ENCODE results near the gene ST6GALNAC2. TPM values are rescaled to one million over a fixed set of nuclear protein-coding genes. Genes with fewer than 3 reads are reported as not detected.
A peak's percentile ranks its signal among the peaks of the same experiment; 100 is the strongest.
"Not testable (repeated sequence)": the region's sequence is repeated elsewhere in the genome, so short reads cannot be mapped to it uniquely, and the experiment has no call there.

Gene ST6GALNAC2
- under 1 TPM in 1 of 3 donors, not detected in 2; 0.24 TPM for polyA plus RNA-seq

DNA sequence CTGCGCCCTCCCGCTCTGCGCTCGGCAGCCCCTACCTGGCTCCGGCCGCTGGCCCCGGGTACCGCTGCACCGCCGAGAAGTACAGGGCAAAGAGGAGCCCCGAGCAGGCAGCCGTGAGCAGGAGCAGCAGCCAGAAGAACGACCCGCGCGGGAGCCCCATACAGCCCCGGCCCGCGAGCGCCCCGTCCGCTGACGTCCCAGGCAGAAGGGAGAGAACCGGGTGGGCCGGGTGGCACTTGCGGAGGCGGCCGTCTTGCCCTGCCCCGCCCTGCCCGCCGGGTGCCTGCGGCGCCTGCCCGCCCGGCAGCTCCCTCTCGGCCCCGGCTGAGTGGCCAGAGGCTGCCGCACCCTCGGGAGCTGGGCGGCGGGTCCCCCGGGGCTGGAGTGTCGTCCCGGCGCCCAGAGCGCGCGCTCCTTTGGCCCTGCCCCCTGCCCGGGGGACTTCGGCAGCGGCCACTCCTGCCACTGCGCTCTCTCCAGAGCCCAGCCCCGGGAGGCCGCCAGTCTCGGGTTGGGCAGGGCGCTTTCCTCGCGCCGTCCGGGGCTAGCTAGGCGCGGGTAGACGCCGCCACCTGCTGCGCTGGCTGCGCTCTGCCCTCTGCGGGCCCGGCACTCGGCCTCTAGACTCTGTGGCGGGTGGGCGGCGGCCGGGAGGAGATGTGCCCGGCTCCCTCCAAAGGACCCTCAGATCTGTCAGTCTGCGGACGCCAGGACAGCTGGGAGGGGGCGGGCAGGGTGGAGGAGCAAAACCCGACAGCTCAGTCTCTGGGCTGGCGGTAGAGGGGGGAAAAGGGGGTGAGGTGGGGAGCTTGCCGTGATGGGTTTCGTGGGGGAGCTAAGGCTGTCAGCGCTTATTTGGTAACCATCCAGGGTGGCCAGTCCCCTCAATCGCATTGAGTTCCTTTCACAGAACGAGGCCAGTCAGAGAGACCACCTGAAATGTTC, at the start of gene ST6GALNAC2:
Gene ST6GALNAC2 (minus strand): TSS at position 212 of the 945 bp plus-strand sequence. CDS start 52 bp downstream, at position 160.
- peak; percentile 18 to 50 (median 32) for DNase-seq
- Mint-ChIP-seq H3K4me1 (peaks cover 6 to 8% of the 10 kb centered on the region in 2 donors), H3K4me3 (peak within 1 kb of the TSS; percentile 45 to 59 (median 49)), H3K27ac (no peak within 1 kb of the TSS), H3K36me3 (peaks cover 0 to 6% (median 0%) of the 10 kb centered on the region in 3 donors), H3K9me3 (no peaks in the 10 kb centered on the region), H3K27me3 (ENCODE audit: low read depth in 3 of 3) (peaks cover 8 to 30% (median 8%) of the 10 kb centered on the region in 3 donors)

DNA sequence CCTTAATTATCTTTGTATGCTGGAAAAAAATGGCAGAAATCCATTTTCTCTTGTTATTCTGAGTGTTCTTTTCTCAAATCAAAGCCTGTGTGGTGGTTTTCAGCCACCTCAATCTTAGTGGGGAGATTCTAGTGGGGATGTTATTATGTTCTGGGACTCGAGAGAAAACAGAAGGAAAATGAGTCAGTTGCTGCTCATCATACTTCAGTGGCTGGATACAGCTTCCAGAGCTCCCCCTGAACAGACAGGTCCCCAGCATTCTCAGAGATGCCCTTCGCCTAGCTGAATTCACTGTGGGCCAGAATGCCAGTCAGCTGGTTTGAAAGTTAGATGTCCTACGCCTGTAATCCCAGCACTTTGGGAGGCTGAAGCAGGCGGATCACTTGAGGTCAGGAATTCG, 49.4 kb upstream of the ST6GALNAC2 start:
- Mint-ChIP-seq H3K36me3 (no peaks in the 10 kb centered on the region), H3K4me1 (peaks cover 0 to 10% of the 10 kb centered on the region in 2 donors), H3K27ac (no peak overlapping the region), H3K9me3 (no peaks in the 10 kb centered on the region), H3K4me3 (no peak overlapping the region), H3K27me3 (ENCODE audit: low read depth in 3 of 3) (peaks cover 2 to 7% (median 5%) of the 10 kb centered on the region in 3 donors)
- no peak for DNase-seq

DNA sequence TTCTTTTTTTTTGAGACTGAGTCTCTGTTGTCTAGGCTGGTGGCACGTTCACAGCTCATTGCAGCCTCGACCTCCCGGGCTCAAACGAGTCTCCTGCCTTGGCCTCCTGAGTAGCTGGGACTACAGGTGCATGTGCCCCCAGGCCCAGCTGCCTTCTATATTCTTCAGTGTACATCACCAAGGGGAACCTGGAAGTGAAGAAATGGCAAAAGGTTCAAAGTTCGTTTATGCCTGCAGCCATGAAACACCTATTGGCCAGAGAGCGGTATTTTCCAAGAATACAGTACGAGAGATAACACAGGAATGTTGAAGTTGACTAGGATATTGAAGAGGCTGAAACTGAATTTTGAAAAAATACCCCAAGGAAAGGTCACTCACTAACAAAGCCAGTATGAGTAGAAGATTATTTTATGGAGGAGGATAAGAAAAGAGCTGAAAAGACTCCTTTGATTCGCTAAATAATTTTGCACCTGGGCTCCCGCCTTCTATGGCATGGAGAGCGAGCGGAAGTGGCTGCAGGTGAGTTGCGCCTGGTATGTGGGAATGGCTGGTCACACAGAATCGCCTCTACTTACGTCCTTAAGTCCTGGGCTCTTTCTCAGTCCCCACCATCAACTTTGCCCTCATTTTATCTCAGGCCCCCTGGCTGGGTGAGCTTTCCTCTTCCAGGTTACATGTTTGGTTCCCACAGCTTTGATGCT, 48.1 kb upstream of the ST6GALNAC2 start:
- Mint-ChIP-seq H3K27ac (no peak overlapping the region), H3K9me3 (no peaks in the 10 kb centered on the region), H3K4me3 (no peak overlapping the region), H3K4me1 (peaks cover 0 to 10% of the 10 kb centered on the region in 2 donors), H3K36me3 (no peaks in the 10 kb centered on the region), H3K27me3 (ENCODE audit: low read depth in 3 of 3) (peaks cover 2 to 7% (median 5%) of the 10 kb centered on the region in 3 donors)
- no peak for DNase-seq

DNA sequence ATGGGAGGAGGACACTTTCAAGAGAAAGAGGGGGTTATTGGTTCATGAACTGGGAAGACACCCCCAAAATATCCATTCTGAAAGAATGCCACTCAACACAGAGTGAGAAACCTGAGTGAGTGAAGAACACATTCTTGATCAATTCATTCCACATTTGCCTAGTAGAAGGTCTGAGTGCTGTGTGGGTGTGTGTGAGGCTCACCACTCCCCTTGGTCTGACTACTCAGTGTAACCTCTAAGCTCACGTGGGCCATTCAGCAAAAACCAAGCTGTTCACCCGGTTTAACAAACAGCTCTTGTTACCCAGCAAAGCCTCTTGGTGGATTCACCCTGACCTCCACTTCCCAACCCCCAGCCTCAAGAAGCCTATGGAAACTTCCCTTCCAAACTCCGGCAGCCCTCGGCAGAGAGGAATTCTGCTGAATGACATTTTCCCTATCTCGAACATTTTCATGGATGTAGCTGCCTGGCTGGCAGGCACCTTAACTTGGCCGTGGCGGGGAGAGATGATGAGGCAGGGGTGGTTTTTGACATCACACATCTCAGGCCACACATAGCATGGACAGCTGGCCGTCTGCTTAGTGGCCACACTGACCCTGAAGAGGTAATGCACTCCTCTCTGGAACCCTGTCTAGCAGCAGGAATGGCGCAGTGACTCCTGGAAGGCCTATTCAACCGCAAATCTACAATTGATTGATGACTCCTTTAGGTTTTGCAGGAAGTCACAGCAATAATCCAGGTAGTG, 46.3 kb upstream of the ST6GALNAC2 start:
- Mint-ChIP-seq H3K4me3 (peak overlapping the region in 1 of 5 donors; percentile 27), H3K4me1 (peaks cover 0 to 10% of the 10 kb centered on the region in 2 donors), H3K36me3 (no peaks in the 10 kb centered on the region), H3K27ac (peak overlapping the region in 3 of 6 donors; percentile 21 to 64 (median 45)), H3K9me3 (no peaks in the 10 kb centered on the region), H3K27me3 (ENCODE audit: low read depth in 3 of 3) (peaks cover 2 to 5% (median 4%) of the 10 kb centered on the region in 3 donors)
- DNase-seq: peak in 2 of 3 donors; percentile 30 to 49

DNA sequence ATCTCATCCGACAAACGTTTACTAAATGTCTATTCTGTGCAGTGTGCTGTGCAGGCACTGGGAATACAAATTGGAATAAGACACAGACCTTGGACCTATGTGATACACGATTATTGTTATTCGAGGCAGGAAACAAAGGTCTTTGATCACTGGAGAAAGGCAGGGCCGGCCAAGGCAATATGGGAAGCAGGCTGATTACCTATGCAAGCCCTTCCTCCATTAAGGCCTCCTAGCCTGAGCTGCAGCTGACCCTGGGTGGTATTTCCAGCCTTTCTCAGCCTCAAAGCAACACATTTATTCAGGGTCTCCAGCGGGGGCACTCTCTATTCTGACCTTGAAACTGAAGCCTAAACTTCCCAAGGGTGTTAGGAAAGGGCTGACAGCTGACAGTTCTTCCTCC, 44.5 kb upstream of the ST6GALNAC2 start:
- Mint-ChIP-seq H3K27me3 (ENCODE audit: low read depth in 3 of 3) (peaks cover 1 to 5% (median 2%) of the 10 kb centered on the region in 3 donors), H3K4me3 (no peak overlapping the region), H3K4me1 (peaks cover 0 to 10% of the 10 kb centered on the region in 2 donors), H3K9me3 (no peaks in the 10 kb centered on the region), H3K27ac (peak overlapping the region in 1 of 6 donors; percentile 74), H3K36me3 (no peaks in the 10 kb centered on the region)
- no peak for DNase-seq

DNA sequence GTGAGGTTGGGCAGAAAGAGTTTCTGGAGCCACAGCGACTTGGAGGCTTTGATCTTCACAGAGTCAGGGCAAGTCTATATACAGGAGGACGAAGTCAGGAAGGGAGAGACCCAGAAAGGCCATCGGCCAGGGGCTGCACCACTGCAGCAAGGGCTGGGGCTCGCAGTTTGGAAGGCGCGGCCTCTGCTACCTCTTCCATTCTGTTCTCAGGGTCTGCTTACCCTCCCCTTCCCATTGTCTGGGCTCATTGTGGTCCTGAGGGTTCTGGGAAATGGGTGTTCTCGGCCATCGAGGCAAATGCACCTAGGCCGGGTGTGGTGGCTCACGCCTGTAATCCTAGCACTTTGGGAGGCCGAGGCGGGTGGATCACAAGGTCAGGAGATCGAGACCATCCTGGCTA, 41.9 kb upstream of the ST6GALNAC2 start:
- Mint-ChIP-seq H3K9me3 (no peaks in the 10 kb centered on the region), H3K27ac (no peak overlapping the region), H3K4me1 (peaks cover 0 to 10% of the 10 kb centered on the region in 2 donors), H3K4me3 (no peak overlapping the region), H3K27me3 (ENCODE audit: low read depth in 3 of 3) (peaks cover 0 to 3% (median 3%) of the 10 kb centered on the region in 3 donors), H3K36me3 (no peaks in the 10 kb centered on the region)
- no peak for DNase-seq

DNA sequence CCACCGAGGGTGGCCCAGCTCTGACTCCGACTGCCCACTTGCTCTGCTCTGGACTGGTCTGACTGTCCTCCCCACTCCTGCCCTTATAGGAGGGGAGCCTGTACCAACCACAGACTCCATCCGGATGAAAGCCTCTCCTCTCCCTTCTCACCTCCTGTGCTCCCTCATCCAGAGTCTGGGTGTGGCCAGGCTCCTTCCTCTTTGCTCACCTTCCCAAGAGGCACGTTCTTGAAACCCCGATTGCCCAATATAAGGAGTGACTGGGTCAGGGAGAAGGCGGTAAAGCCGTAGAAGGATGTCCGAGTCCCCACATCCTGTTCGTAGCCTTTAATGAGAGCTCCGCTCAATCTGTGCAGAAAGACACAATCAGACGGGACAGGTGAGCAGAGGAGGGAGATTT, 40.8 kb upstream of the ST6GALNAC2 start:
- Mint-ChIP-seq H3K4me3 (no peak overlapping the region), H3K27ac (peak overlapping the region in 1 of 6 donors; percentile 6), H3K9me3 (no peaks in the 10 kb centered on the region), H3K36me3 (no peaks in the 10 kb centered on the region), H3K4me1 (peaks cover 0 to under 1% of the 10 kb centered on the region in 2 donors), H3K27me3 (ENCODE audit: low read depth in 3 of 3) (peaks cover 0 to 5% (median 3%) of the 10 kb centered on the region in 3 donors)
- DNase-seq: no peak

DNA sequence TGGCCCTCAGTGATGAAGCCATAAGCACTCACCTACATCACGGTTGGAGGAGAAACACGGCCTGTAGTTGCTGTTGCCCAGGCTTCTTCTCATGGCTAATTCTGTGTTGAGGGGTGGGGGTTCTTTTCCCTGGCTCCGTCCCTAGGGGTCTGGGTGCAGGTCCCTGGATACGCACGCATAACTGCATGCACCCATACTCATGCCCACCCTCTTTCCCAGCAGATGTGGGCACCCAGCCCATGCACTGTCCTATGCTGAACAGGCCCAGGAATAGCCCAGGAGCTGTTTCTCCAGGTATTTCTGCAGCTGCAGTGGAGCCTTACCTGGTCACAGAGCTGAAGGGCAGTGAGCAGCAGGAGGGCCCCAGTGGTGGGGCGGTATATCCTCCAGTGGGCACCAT, 39.8 kb upstream of the ST6GALNAC2 start:
- DNase-seq: no peak
- Mint-ChIP-seq H3K36me3 (no peaks in the 10 kb centered on the region), H3K4me3 (no peak overlapping the region), H3K4me1 (no peaks in the 10 kb centered on the region), H3K9me3 (no peaks in the 10 kb centered on the region), H3K27me3 (ENCODE audit: low read depth in 3 of 3) (peaks cover 0 to 5% (median 3%) of the 10 kb centered on the region in 3 donors), H3K27ac (no peak overlapping the region)

DNA sequence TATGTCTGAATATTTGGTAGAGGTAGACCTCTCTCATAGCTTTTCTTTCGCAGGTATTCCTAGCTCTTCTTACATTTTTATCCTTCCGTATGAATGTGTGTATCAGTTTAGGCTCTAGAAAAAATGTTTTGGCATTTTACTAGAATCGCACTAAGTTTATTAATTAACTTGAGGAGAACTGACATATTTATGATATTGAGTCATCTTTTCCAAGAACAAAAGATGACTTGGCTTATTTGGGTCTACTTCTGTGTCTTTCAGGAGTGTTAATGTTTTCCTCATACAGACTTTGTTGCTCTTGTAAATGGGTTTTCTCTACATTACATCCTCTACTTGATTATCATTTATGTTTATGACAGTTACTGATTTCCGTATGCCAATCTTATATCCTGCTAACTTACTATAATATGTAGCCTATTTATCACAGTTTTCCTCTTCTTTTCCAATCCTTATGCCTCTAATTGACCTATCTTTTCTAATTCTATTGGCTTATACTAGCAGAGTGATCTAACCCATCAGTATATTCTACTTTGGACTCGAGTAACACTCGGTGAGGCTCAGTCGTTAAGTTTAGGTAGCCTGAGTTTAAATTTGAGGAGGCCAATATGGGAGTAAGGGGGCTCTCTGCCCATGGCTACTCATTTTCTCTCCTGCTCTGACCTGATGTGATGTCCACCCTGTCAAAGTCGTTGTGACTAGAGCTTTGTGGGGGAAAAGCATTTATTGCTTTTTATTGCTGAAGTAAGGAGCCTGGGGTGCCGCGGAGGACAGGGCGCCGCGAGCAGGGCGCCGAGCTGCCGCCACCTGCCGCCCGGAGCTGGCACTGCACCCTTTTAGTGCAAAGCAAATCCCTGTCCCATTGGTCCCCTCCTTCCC, 37.8 kb upstream of the ST6GALNAC2 start:
- DNase-seq: peak; percentile 57 to 71 (median 65)
- no peaks in the 10 kb centered on the region for H3K9me3 Mint-ChIP-seq
- H3K4me1 Mint-ChIP-seq: no peaks in the 10 kb centered on the region
- H3K27me3 Mint-ChIP-seq (ENCODE audit: low read depth in 3 of 3): peaks cover 0 to 3% (median 1%) of the 10 kb centered on the region in 3 donors
- no peak overlapping the region for H3K27ac Mint-ChIP-seq
- H3K4me3 Mint-ChIP-seq: no peak overlapping the region
- no peaks in the 10 kb centered on the region for H3K36me3 Mint-ChIP-seq

DNA sequence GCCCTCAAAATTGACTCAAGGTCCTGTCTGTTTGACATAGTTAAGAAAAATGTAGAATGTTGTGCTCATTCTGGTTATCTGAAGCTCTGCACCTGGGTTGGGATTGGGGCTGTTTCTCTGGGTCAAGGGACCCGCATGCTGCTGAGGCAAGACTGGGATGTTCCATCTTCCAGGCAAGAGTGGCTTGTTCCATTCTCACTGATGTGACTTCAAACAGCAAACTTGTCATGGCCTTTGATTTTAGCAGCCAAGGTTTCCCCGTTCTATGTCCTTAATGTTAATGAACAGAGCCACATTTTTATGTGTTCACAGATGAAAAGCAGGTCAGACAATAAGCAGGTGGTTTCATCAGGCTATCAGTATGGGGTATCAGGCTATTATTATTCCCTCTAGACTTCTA, 32.2 kb upstream of the ST6GALNAC2 start:
- no peaks in the 10 kb centered on the region for H3K36me3 Mint-ChIP-seq
- peak overlapping the region in 1 of 6 donors; percentile 2 for H3K27ac Mint-ChIP-seq
- no peaks in the 10 kb centered on the region for H3K9me3 Mint-ChIP-seq
- no peak for DNase-seq
- H3K4me3 Mint-ChIP-seq: no peak overlapping the region
- peaks cover 0 to 5% (median under 1%) of the 10 kb centered on the region in 3 donors for H3K27me3 Mint-ChIP-seq (ENCODE audit: low read depth in 3 of 3)
- peaks cover 11 to 12% of the 10 kb centered on the region in 2 donors for H3K4me1 Mint-ChIP-seq

DNA sequence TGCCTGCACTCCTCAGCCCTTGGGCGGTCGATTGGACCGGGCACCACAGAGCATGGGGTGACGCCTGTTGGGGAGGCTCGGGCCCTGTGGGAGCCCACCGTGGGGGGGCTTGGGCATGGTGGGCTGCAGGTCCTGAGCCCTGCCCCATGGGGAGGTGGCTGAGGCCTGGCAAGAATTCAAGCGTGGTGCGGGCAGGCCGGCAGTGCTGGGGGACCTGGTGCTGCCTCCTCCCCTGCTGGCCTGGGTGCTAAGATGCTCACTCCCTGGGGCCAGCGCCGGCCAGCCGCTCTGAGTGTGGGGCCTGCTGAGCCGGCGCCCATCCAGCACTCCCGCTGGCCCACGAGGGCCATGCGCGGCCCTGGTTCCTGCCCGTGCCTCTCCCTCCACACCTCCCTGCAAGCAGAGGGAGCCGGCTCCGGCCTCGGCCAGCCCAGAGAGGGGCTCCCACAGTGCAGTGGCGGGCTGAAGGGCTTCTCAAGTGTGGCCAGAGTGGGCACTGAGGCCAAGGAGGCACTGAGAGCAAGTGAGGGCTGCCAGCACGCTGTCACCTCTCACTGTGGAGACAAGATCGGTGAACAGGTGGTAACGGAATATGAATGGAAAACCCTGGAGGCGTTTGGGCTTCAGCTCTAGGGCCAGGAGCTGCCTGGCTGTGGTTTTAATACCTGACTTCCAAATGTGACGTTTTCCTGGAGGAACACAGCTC, 29.4 kb upstream of the ST6GALNAC2 start:
- Mint-ChIP-seq H3K4me3 (no peak overlapping the region), H3K4me1 (peaks cover 11 to 12% of the 10 kb centered on the region in 2 donors), H3K36me3 (no peaks in the 10 kb centered on the region), H3K27ac (no peak overlapping the region), H3K9me3 (no peaks in the 10 kb centered on the region), H3K27me3 (ENCODE audit: low read depth in 3 of 3) (peaks cover 2 to 4% (median 4%) of the 10 kb centered on the region in 3 donors)
- DNase-seq: no peak

DNA sequence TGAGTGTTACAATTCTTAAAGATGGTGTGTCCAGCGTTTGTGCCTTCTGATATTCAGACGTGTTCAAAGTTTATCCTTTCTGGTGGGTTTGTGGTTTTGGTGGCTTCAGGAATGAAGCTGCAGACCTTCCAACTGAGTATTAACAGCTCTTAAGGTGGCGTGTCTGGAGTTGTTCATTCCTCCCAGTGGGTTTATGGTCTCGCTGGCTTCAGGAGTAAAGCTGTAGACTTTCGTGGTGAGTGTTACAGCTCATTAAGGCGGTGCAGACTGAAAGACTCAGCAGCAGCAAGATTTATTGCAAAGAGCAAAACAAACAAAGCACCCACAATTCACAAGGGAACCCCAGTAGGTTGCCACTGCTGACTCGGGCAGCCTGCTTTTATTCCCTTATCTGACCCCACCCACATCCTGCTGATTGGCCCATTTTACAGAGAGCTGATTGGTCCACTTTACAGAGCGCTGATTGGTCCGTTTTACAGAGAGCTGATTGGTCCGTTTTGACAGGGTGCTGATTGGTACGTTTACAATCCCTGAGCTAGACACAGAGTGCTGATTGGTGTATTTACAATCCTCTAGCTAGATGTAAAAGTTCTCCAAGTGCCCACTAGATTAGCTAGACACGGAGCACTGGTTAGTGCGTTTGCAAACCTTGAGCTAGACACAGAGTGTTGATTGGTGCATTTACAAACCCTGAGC, 28.6 kb upstream of the ST6GALNAC2 start:
- Mint-ChIP-seq H3K4me3 (peak overlapping the region in 3 of 5 donors; percentile 29 to 56 (median 33)), H3K4me1 (peaks cover 11 to 12% of the 10 kb centered on the region in 2 donors), H3K27ac (peak overlapping the region in 5 of 6 donors; percentile 24 to 61 (median 49))
- DNase-seq: peak; percentile 22 to 39 (median 25)
- not testable (repeated sequence) for H3K9me3 Mint-ChIP-seq; H3K36me3 Mint-ChIP-seq; H3K27me3 Mint-ChIP-seq (ENCODE audit: low read depth in 3 of 3)

All from immature natural killer cell (primary cell).